Esophagus muscularis mucosa (tissue), 4 donors: Measurements from ENCODE around the gene AKAP13.

Experiments
- CTCF ChIP-seq, 3 experiments: fragments of 200-600 bp in 2 of 3; fragments of 450-650 bp in 1 of 3; sonication (generic) in 2 of 3; IDR thresholded peaks; one replicate each; pipeline ENCODE4 v1.5.1; 2017 to 2019; ENCODE audit warnings: antibody characterized with exemption in 3 of 3, mild to moderate bottlenecking in 2 of 3, moderate library complexity in 1 of 3
- EP300 ChIP-seq: sonication (generic); formaldehyde crosslinking; IDR thresholded peaks from one replicate; pipeline ENCODE4 v1.6.1; 2017; ENCODE audit warnings: antibody characterized with exemption
- POLR2A ChIP-seq: fragments of 450-650 bp; IDR thresholded peaks from one replicate; pipeline ENCODE4 v1.6.1; 2017; ENCODE audit warnings: antibody characterized with exemption, moderate library complexity, mild to moderate bottlenecking, low read depth
- POLR2AphosphoS5 ChIP-seq, 2 donors: sonication (generic); formaldehyde crosslinking; IDR thresholded peaks; one replicate each; pipeline ENCODE4 v1.6.1; 2017; ENCODE audit warnings: antibody characterized with exemption in 2 of 2

- TF ChIP-seq POLR2AphosphoS5 (IDR thresholded peaks at IDR 0.05) (no peak), CTCF (IDR thresholded peaks at IDR 0.05) (no peak), POLR2A (no peak), EP300 (no peak)
Measured at GRCh38 chr15:85782064-85782463, 401.7 kb downstream of the AKAP13 start.
